ENCODE data around the gene CCDC102B. TPM values are rescaled to one million over a fixed set of nuclear protein-coding genes. Genes with fewer than 3 reads are reported as not detected.

CCDC102B gene
- total and polyA plus RNA-seq, 12 donors = 2.7 to 16.7 (median 8.6) TPM

- DNase-seq = no peak
- no peak for TF ChIP-seq CTCF (IDR thresholded peaks at IDR 0.05)
- no peak for TF ChIP-seq POLR2A (IDR thresholded peaks at IDR 0.05)
- no peaks in the 10 kb centered on the region for H3K36me3 ChIP-seq (replicated peaks in 1 of 2)
- 75 to 85% (median 76%) methylated on average over 3 of the region's 3 CpGs for WGBS, 4 donors
- intact Hi-C loops (cut with DNase I) = no loop called here
- no peaks in the 10 kb centered on the region for H3K4me1 ChIP-seq (replicated peaks in 1 of 2)
- H3K27me3 ChIP-seq = no peaks in the 10 kb centered on the region
- no peaks in the 10 kb centered on the region for H3K9me3 ChIP-seq (replicated peaks in 1 of 3)
- no peak overlapping the region for H3K27ac ChIP-seq
- no peak overlapping the region for H3K4me3 ChIP-seq
Observed at GRCh38 chr18:68960355-68960754, 162.5 kb downstream of the CCDC102B start.

- Histone ChIP-seq H3K4me1 (replicated peaks in 1 of 2) (no peaks in the 10 kb centered on the region), H3K4me3 (no peak overlapping the region), H3K27me3 (no peaks in the 10 kb centered on the region), H3K9me3 (replicated peaks in 1 of 3) (no peaks in the 10 kb centered on the region), H3K36me3 (replicated peaks in 1 of 2) (no peaks in the 10 kb centered on the region), H3K27ac (no peak overlapping the region)
- DNase-seq = no peak
- TF ChIP-seq CTCF (IDR thresholded peaks at IDR 0.05) = no peak
- TF ChIP-seq POLR2A (IDR thresholded peaks at IDR 0.05) = no peak
- WGBS, 4 donors = 76 to 85% (median 80%) methylated on average over 3 of the region's 3 CpGs
- intact Hi-C loops (cut with DNase I) = no loop called here
Observed at GRCh38 chr18:68962623-68963022, 164.7 kb downstream of the CCDC102B start.

- intact Hi-C loops (cut with DNase I) = no loop called here
- H3K27ac ChIP-seq = no peak overlapping the region
- no peak overlapping the region for H3K4me3 ChIP-seq
- no peak for DNase-seq
- H3K27me3 ChIP-seq = no peaks in the 10 kb centered on the region
- TF ChIP-seq CTCF (IDR thresholded peaks at IDR 0.05) (no peak), POLR2A (IDR thresholded peaks at IDR 0.05) (no peak)
- H3K4me1 ChIP-seq (replicated peaks in 1 of 2) = no peaks in the 10 kb centered on the region
- no peaks in the 10 kb centered on the region for H3K9me3 ChIP-seq (replicated peaks in 1 of 3)
- WGBS, 4 donors = 60 to 75% (median 72%) methylated on average over 3 of the region's 3 CpGs
- no peaks in the 10 kb centered on the region for H3K36me3 ChIP-seq (replicated peaks in 1 of 2)
Observed at GRCh38 chr18:68965817-68966216, 167.9 kb downstream of the CCDC102B start.

- Histone ChIP-seq H3K9me3 (replicated peaks in 1 of 3) (no peaks in the 10 kb centered on the region), H3K27ac (no peak overlapping the region), H3K36me3 (replicated peaks in 1 of 2) (no peaks in the 10 kb centered on the region), H3K27me3 (no peaks in the 10 kb centered on the region), H3K4me1 (replicated peaks in 1 of 2) (no peaks in the 10 kb centered on the region), H3K4me3 (no peak overlapping the region)
- TF ChIP-seq CTCF (IDR thresholded peaks at IDR 0.05) (no peak), POLR2A (IDR thresholded peaks at IDR 0.05) (no peak)
- no peak for DNase-seq
- 75 to 90% (median 83%) methylated on average over 5 of the region's 5 CpGs for WGBS, 4 donors
- intact Hi-C loops (cut with DNase I) = no loop called here
Observed at GRCh38 chr18:68969027-68969426, 171.1 kb downstream of the CCDC102B start.
